ENCODE data around the gene EFCAB14.
"Not testable (repeated sequence)": the region's sequence is repeated elsewhere in the genome, so short reads cannot be mapped to it uniquely, and the experiment has no call there.

Gene EFCAB14

GRCh38 chr1:46654698-46655097, 64.2 kb downstream of the EFCAB14 start:
- not testable (repeated sequence) for DNase-seq

DNA sequence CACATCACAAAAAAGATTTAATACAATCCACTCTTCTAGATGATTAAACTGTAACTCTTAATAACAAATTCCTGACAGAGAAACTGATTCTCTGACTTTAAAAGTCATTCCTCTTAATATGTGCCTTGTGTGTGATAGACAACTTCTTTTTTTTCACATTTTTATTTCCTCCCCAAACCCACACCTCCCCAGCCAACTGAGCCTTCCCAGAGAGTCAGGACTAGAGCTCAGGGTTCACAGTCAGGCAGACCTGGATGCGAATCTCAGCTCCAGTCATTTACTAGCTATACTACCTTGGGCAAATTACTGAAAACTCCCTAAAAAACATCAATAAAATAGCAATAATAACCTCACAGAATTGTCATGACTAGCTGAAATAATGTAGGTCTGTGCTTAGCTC, 64.9 kb downstream of the EFCAB14 start:
- no peak for DNase-seq

- no peak for DNase-seq
Measured at GRCh38 chr1:46653405-46653958, 65.4 kb downstream of the EFCAB14 start.

- no peak for DNase-seq
Measured at GRCh38 chr1:46652321-46653100, 66.4 kb downstream of the EFCAB14 start.

DNA sequence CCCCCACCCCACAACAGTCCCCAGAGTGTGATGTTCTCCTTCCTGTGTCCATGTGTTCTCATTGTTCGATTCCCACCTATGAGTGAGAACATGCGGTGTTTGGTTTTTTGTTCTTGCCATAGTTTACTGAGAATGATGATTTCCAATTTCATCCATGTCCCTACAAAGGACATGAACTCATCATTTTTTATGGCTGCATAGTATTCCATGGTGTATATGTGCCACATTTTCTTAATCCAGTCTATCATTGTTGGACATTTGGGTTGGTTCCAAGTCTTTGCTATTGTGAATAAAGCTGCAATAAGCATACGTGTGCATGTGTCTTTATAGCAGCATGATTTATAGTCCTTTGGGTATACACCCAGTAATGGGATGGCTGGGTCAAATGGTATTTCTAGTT, 67.8 kb downstream of the EFCAB14 start:
- not testable (repeated sequence) for DNase-seq

DNA sequence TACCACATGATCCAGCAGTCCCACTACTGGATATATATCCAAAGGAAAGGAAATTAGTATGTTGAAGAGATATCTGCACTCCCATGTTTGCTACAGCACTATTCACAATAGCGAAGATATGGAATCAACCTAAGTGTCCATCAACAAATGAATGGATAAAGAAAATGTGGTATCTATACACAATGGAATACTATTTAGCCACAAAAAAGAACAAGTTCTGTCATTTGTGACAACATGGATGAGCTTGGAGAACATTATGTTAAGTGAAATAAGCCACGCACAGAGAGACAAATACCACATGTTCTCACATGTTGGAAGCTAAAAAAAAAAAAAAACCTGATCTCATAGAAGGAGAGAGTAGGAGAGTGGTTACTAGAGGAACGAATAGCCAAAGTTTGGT, 68.4 kb downstream of the EFCAB14 start:
- DNase-seq, result no peak

DNA sequence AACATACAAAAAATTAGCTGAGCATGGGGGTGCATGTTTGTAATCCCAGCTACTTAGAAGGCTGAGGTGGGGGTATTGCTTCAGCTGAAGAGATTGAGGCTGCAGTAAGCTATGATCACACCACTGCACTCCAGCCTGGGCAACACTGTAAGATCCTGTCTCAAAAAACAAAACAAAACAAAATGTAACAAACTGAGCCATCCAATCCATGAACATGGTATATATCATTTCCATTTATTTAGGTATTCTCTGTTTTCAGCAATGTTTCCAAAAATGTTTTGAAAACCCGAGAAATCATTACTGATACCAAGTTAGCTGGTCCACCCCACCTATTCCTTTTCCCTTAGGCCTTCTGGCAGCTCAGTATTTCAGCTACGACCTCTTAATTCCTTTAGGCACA, 69.2 kb downstream of the EFCAB14 start:
- no peak for DNase-seq

- no peak for DNase-seq
Measured at GRCh38 chr1:46647611-46648010, 71.3 kb downstream of the EFCAB14 start.

DNA sequence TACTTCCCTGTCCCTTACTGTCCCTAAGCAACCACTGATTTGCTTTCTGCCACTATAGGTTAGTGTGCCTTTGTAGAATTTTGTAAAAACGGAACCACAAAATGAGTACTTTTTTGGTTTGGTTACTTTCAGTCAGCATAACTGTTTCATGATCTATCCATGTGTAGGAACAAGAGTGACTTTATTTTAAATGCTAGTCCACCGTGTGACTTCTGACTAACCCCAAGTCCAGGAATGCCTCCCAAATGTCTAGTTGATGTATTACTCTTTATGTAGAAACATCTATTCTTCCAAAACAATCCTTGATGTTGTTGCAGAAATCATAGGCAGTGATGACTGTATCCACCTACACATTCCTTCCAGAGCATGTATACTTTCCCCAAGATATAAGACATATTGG, 72.1 kb downstream of the EFCAB14 start:
- DNase-seq, result no peak

DNA sequence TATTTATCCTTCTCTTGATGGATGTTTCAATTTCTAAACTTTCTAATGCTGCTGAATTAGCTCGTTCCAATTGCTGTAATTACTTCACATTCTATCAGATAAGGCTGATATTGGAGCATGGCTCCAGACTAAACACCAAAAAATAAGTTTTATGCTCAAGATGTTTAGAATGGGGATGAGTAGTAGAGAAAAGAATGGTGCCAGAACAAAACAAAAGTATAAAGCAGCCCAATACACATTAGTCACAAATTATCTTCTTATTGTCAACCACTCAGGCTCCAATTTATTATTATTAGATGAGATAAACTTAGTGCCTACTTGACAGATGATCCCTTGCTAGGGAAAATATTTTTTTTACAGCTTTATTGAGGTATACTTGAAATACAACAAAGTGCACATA, 72.6 kb downstream of the EFCAB14 start:
- DNase-seq, result no peak

GRCh38 chr1:46645815-46646214, 73.1 kb downstream of the EFCAB14 start:
- no peak for DNase-seq

DNA sequence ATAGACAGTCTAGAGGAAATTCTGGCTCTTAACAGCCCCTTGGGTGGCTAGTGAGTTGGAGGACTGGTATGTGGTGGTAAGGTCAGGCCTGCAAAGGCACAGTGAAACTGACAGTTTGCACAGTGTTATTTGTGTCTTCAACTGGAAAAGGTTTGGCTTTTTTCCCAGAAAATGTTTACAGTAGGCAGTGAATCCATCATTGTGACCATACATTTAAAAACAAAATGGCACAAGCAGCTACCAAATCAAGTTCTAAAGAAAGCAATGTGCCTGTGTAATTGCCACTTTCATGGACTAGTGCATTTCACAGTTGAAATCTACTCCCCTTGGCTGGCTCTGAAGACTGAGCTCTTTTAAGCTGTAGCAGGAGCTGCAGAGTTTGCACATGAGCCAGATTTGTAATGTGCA, 75.5 kb downstream of the EFCAB14 start:
- DNase-seq, result no peak

DNA sequence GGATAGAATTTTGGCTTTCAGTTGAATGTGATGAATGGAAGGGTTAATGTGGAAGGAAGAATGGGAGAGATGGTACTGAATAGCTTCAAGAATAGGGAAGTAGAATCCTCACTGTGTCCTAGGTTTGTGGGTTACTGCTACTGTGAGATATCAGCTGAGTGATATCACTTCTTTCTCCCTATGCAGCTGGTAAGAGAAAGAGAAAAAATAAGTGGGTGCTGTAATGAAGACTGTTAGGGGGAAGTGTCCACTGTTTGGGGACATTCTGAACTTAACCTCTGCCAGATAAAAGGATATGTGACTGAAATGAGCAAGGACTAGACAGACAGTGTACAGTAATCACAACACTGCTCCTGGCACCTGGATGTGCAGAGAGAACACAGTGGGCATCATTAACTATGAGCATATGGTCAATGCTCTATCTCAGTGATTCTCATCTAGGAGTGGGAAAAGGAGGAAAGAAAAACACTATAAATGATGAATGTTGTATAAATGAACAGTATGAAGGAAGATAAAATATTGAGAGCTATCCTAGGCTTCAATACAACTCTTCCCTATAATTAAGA, 76.7 kb downstream of the EFCAB14 start:
- no peak for DNase-seq

DNA sequence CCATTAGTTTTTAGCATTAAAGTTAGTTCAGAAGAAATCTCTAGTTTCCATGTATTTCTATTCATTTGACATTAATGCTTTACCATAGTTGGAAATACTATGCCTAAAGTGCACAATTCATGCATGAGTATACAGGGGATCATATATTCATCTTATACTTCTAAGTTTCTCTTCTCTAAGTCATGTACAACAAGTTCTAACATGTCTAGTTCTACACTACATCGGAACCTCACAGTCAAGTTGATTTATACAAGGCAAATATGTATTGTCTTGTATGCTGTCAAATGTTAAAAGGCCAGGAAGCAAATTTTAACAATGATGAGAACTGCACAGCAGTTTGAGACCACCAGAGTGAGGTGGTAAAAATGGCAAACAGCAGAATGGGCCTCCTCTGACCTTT, 79.4 kb downstream of the EFCAB14 start:
- DNase-seq, result no peak

- no peak for DNase-seq
Measured at GRCh38 chr1:46638921-46639320, 80.0 kb downstream of the EFCAB14 start.

GRCh38 chr1:46637444-46638083, 81.3 kb downstream of the EFCAB14 start:
- no peak for DNase-seq

- no peak for DNase-seq
Measured at GRCh38 chr1:46635205-46635604, 83.7 kb downstream of the EFCAB14 start.

GRCh38 chr1:46630719-46631118, 88.2 kb downstream of the EFCAB14 start:
- DNase-seq, result no peak

Measured in right kidney (tissue), 1 donor.